IPS-20b (cell line): ENCODE results near the gene NSA2.
"Not testable (repeated sequence)": the region's sequence is repeated elsewhere in the genome, so short reads cannot be mapped to it uniquely, and the experiment has no call there.

Experiments used
- H3K27ac ChIP-seq: one replicate; pipeline ENCODE4 v1.5.1; 2013; ENCODE audit warnings: low read length
- H3K27me3 ChIP-seq: 2 replicates; pipeline ENCODE4 v1.6.1; 2013; ENCODE audit warnings: mild to moderate bottlenecking, low read length, inconsistent platforms; ENCODE audit not compliant: insufficient read depth
- H3K36me3 ChIP-seq: 2 replicates; pipeline ENCODE4 v1.6.1; 2013; ENCODE audit warnings: low read depth, mild to moderate bottlenecking, inconsistent platforms, low read length, moderate library complexity; ENCODE audit not compliant: insufficient read depth
- H3K4me1 ChIP-seq: 2 replicates; pipeline ENCODE4 v1.6.1; 2013; ENCODE audit warnings: mild to moderate bottlenecking, control low read depth, inconsistent platforms, low read length, moderate library complexity; ENCODE audit not compliant: insufficient read depth
- H3K4me3 ChIP-seq: 2 replicates; pipeline ENCODE4 v1.5.1; 2013; ENCODE audit warnings: mild to moderate bottlenecking, low read length, inconsistent platforms
- H3K9ac ChIP-seq: 2 replicates; pipeline ENCODE4 v1.6.1; 2013; ENCODE audit warnings: low read depth, mild to moderate bottlenecking, inconsistent platforms, low read length, moderate library complexity
- H3K9me3 ChIP-seq: 2 replicates; pipeline ENCODE4 v1.6.1; 2013; ENCODE audit warnings: mild to moderate bottlenecking, low read depth, low read length, inconsistent platforms; ENCODE audit not compliant: insufficient read depth

The NSA2 gene

DNA sequence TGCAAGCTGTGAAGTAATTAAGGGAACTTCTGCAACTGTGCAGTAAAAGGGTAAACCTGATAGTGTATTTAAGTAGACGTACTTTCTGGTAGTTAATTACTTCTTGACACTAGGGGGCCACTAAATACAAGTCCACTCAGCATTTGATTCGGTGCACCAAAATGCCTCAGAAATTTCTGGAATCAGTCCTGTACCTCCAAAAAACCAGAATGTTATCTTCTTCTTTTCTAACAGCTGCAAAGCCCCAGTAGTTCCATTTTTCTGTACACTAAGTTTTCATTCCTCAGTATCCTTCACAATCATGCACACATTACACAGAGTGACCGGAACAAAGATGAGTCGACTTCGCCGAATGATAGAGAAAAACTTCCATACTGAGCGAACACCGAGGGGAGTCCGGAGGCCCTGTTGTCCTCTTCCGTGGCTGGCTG lies 616 bp upstream of the NSA2 start:
- H3K27ac ChIP-seq, result no peak overlapping the region

GRCh38 chr5:74767579-74767913 lies 497 bp downstream of the NSA2 start:
- Histone ChIP-seq H3K4me1 (peaks cover 7% of the 10 kb centered on the region), H3K9ac (peak overlapping the region; percentile 88), H3K4me3 (peak overlapping the region; percentile 89), H3K27ac (no peak overlapping the region), H3K27me3 (no peaks in the 10 kb centered on the region), H3K9me3 (no peaks in the 10 kb centered on the region), H3K36me3 (peaks cover 51% of the 10 kb centered on the region)

More for the DNA sequence above, 616 bp upstream of the NSA2 start:
- peak overlapping the region; percentile 88 for H3K9ac ChIP-seq
- peak overlapping the region; percentile 89 for H3K4me3 ChIP-seq
- no peaks in the 10 kb centered on the region for H3K9me3 ChIP-seq
- peaks cover 52% of the 10 kb centered on the region for H3K36me3 ChIP-seq
- H3K27me3 ChIP-seq, result no peaks in the 10 kb centered on the region
- peaks cover 7% of the 10 kb centered on the region for H3K4me1 ChIP-seq

DNA sequence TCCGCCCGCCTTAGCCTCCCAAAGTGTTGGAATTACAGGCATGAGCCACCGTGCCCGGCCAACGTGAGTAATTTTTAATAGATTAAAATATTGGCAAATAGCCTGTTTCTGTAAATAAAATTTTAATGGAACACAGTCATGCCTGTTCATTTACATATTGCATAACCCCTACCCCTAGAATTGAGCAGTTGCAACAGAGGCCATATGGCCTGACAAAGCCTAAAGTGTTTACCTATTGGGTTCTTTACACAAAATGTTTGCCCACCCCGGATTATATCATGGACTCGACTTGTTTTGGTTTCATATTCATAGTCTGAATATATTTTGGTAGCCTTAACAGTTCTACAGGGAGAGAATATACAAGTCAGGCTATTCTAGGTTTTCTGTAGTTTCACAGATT lies 5.3 kb downstream of the NSA2 start:
- Histone ChIP-seq H3K4me3 (no peak overlapping the region), H3K27ac (no peak overlapping the region), H3K9me3 (no peaks in the 10 kb centered on the region), H3K36me3 (peaks cover 84% of the 10 kb centered on the region), H3K27me3 (no peaks in the 10 kb centered on the region), H3K9ac (no peak overlapping the region), H3K4me1 (peaks cover 7% of the 10 kb centered on the region)

- H3K4me1 ChIP-seq, result no peaks in the 10 kb centered on the region; the same call in 1 of the 2 replicates
- H3K27me3 ChIP-seq, result no peaks in the 10 kb centered on the region
- H3K9ac ChIP-seq, result no peak overlapping the region
- no peaks in the 10 kb centered on the region for H3K9me3 ChIP-seq
- H3K4me3 ChIP-seq, result no peak overlapping the region
- no peak overlapping the region for H3K27ac ChIP-seq
- peaks cover 98% of the 10 kb centered on the region for H3K36me3 ChIP-seq
These were observed 11.6 kb downstream of the NSA2 start for GRCh38 chr5:74778609-74779008.

- Histone ChIP-seq H3K36me3 (peaks cover 80% of the 10 kb centered on the region), H3K9ac (no peak overlapping the region), H3K4me1 (no peaks in the 10 kb centered on the region; the same call in 1 of the 2 replicates), H3K27me3 (no peaks in the 10 kb centered on the region), H3K27ac (no peak overlapping the region), H3K4me3 (no peak overlapping the region), H3K9me3 (no peaks in the 10 kb centered on the region)
These were observed 19.8 kb downstream of the NSA2 start for GRCh38 chr5:74786851-74787250.

DNA sequence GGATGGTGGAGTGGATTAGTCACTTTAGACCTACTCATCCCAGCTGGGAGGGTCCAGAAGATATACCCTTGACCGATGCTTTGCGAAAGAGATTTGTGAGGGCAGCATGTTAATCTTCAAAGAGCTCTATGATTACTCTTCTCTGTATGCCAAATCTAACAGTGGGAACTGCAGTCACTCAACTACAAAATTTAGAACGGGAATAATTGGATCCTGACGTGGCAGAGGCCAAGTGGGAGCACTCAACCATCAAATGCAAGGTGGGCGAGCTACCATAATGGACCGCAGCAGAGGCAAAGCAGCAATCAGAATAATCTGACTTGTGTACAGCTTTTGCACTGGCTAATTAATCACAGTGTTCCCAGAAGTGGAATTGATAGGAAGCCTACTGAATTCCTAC lies 20.4 kb downstream of the NSA2 start:
- no peaks in the 10 kb centered on the region for H3K4me1 ChIP-seq
- no peak overlapping the region for H3K27ac ChIP-seq
- H3K9ac ChIP-seq, result no peak overlapping the region
- H3K4me3 ChIP-seq, result no peak overlapping the region
- no peaks in the 10 kb centered on the region for H3K27me3 ChIP-seq
- no peaks in the 10 kb centered on the region for H3K9me3 ChIP-seq
- peaks cover 80% of the 10 kb centered on the region for H3K36me3 ChIP-seq

DNA sequence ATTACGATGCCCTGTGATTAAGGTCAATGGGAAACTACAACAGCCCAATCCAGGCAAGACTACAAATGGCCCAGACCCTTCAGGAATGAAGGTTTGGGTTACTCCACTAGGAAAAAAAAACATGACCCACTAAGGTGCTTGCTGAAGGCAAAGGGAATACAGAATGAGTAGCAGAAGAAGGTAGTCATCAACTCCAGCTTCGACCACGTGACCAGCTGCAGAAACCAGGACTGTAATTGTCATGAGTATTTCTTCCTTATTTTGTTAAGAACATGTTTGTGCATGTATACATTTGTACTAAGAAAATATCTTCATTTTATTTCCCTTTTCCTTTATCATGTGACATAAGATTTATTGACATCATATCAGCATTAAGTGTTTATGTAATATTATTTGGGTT lies 24.6 kb downstream of the NSA2 start:
- peaks cover 96% of the 10 kb centered on the region for H3K36me3 ChIP-seq
- not testable (repeated sequence) for H3K9ac ChIP-seq, H3K27ac ChIP-seq, H3K27me3 ChIP-seq, H3K4me3 ChIP-seq, H3K4me1 ChIP-seq, H3K9me3 ChIP-seq

DNA sequence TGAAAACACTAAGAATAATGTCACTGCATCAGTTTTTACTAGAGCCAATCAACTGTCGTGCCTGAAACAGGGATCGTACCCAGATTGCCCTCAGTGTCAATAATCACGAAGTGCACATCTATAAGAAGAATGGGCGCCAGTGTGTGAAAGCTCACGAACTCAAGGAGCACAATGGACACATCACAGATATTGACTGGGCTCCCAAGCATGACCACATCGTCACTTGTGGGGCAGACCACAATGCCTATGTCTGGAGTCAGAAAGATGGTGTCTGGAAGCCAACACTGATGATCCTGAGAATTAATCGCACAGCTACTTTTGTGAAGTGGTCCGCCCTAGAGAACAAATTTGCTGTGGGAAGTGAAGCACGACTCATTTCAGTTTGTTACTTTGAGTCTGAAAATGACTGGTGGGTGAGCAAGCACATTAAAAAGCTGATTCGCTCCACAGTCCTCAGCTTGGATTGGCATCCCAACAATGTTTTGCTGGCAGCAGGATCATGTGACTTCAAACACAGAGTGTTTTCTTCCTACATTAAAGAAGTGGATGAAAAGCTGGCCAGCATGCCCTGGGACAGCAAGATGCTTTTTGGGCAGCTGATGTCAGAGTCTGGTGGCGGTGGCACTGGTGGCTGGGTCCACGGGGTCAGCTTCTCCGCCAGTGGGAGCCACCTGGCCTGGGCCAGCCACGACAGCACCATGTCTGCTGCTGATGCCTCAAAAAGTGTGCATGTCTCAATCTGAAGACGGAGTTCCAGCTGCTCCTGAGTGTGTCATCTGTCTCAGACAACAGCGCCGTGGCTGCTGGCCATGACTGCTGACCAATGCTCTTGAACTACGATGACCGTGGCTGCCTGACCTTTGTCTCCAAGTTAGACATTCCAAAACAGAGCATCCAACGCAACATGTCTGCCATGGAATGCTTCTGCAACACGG lies 32.2 kb downstream of the NSA2 start:
- no peak overlapping the region for H3K27ac ChIP-seq
- no peaks in the 10 kb centered on the region for H3K27me3 ChIP-seq
- no peaks in the 10 kb centered on the region for H3K9me3 ChIP-seq
- no peaks in the 10 kb centered on the region for H3K4me1 ChIP-seq
- H3K9ac ChIP-seq, result no peak overlapping the region
- peaks cover 94% of the 10 kb centered on the region for H3K36me3 ChIP-seq
- H3K4me3 ChIP-seq, result no peak overlapping the region

DNA sequence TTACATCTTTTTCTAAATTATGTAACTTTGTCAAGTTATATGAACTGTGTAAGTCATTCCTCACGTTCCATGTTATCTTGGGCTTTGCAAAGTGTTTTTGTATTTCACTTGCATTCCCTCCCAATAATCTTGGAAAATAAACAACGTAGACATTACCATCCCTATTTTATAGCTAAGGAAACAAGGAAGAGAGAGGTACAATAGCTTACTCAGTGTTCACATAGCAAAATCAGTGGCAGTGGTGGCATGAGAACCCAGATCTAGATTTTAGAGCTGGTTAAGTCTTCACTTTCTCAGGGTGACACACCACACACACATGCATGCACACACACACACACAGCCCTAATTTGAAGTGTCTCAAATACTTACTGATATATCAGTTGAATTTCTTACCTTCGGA lies 34.1 kb downstream of the NSA2 start:
- H3K27ac ChIP-seq, result no peak overlapping the region
- H3K4me3 ChIP-seq, result no peak overlapping the region
- no peaks in the 10 kb centered on the region for H3K4me1 ChIP-seq
- no peaks in the 10 kb centered on the region for H3K9me3 ChIP-seq
- H3K9ac ChIP-seq, result no peak overlapping the region
- peaks cover 85% of the 10 kb centered on the region for H3K36me3 ChIP-seq
- no peaks in the 10 kb centered on the region for H3K27me3 ChIP-seq

GRCh38 chr5:74801941-74802340 lies 34.9 kb downstream of the NSA2 start:
- Histone ChIP-seq H3K27ac (no peak overlapping the region), H3K27me3 (no peaks in the 10 kb centered on the region), H3K9me3 (no peaks in the 10 kb centered on the region), H3K9ac (no peak overlapping the region), H3K36me3 (peaks cover 77% of the 10 kb centered on the region), H3K4me3 (no peak overlapping the region), H3K4me1 (no peaks in the 10 kb centered on the region)

GRCh38 chr5:74810915-74811314 lies 43.9 kb downstream of the NSA2 start:
- Histone ChIP-seq H3K4me3 (no peak overlapping the region), H3K36me3 (peaks cover 41% of the 10 kb centered on the region), H3K27me3 (no peaks in the 10 kb centered on the region), H3K9me3 (no peaks in the 10 kb centered on the region), H3K4me1 (peaks cover 6% of the 10 kb centered on the region), H3K27ac (no peak overlapping the region), H3K9ac (no peak overlapping the region)

- Histone ChIP-seq H3K4me1 (peaks cover 50% of the 10 kb centered on the region), H3K4me3 (peak overlapping the region; percentile 44; the same call in 1 of the 2 replicates), H3K9ac (peak overlapping the region; percentile 31), H3K9me3 (no peaks in the 10 kb centered on the region), H3K36me3 (peaks cover 36% of the 10 kb centered on the region), H3K27ac (peak overlapping the region; percentile 83), H3K27me3 (no peaks in the 10 kb centered on the region)
These were observed 49.8 kb downstream of the NSA2 start for GRCh38 chr5:74816875-74817274.
